ENCODE results near the gene BRF1.

BRF1 gene

GRCh38 chr14:105244334-105244733, 56.5 kb downstream of the BRF1 start:
- no peak for TF ChIP-seq CTCF (IDR thresholded peaks at IDR 0.05)

GRCh38 chr14:105241641-105242040, 59.2 kb downstream of the BRF1 start:
- no peak for TF ChIP-seq CTCF (IDR thresholded peaks at IDR 0.05)

GRCh38 chr14:105240811-105241576, 59.8 kb downstream of the BRF1 start:
- no peak for TF ChIP-seq CTCF (IDR thresholded peaks at IDR 0.05)

GRCh38 chr14:105229099-105229655, 71.6 kb downstream of the BRF1 start:
- TF ChIP-seq CTCF (IDR thresholded peaks at IDR 0.05): no peak

GRCh38 chr14:105228562-105228961, 72.2 kb downstream of the BRF1 start:
- TF ChIP-seq CTCF (IDR thresholded peaks at IDR 0.05): no peak

GRCh38 chr14:105227346-105227745, 73.5 kb downstream of the BRF1 start:
- no peak for TF ChIP-seq CTCF (IDR thresholded peaks at IDR 0.05)

GRCh38 chr14:105226198-105226597, 74.6 kb downstream of the BRF1 start:
- TF ChIP-seq CTCF (IDR thresholded peaks at IDR 0.05): no peak
